ENCODE results near the gene KIF1B.

Gene KIF1B

DNA sequence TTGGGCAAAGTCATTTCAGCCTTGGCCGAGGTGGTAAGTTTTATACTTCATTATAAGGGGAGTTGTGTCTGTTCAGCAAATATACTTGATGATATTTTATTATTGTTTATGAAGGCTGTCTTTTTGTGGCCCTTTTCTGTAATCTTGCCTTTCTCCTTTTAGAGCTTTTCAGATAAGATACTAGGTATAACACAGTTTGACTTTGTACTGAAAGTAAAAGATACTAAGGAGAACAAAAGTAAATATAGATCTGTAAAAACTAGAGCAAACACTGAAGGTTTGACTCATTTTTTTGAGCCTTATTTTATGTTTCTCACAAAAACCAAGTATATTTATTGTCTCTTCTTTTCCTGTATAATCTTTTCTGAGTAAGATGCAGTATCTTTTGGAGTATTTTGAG lies 61.9 kb downstream of the KIF1B start:
- no peak for DNase-seq (ENCODE audit: low read depth, low spot score)

DNA sequence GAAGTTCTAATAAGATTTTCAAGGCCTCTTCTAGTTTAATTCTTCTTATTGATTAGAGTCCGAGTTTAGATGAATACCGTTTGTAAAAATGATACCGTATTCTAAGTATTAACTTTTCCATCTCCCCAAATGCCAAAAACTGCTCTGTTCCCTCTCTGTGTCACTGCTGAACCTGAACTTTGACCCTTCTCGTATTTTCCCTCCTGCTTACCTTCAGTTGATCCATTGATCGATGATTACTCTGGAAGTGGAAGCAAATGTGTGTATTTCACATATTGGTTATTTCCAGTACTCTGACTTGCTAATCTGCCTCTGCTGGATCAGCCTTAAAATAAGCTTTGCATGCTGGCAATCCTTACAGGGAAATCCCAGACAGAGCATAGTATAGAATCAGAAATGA lies 68.5 kb downstream of the KIF1B start:
- DNase-seq (ENCODE audit: low read depth, low spot score): no peak

- DNase-seq (ENCODE audit: low read depth, low spot score): peak; percentile 37
Observed at GRCh38 chr1:10280439-10281350, 70.3 kb downstream of the KIF1B start.

GRCh38 chr1:10283318-10283984 lies 73.1 kb downstream of the KIF1B start:
- no peak for DNase-seq (ENCODE audit: low read depth, low spot score)

DNA sequence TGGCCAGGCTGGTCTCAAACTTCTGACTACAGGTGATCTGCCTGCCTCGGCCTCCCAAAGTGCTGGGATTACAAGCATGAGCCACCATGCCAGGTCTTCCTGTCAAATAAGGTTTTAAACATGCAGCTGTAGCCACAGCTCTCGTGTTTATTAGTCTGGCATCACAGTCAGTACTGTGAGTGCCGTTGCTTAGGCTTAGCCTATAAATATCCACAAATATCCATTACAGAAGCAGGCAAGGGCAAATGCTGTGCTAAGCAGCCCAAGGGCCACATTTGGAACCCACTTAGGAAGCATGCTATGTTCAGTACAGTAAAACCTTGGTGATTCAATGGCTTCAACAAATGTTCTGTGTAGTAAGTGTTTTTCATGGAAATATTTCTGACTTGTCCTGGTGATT lies 75.9 kb downstream of the KIF1B start:
- DNase-seq (ENCODE audit: low read depth, low spot score): peak; percentile 18

DNA sequence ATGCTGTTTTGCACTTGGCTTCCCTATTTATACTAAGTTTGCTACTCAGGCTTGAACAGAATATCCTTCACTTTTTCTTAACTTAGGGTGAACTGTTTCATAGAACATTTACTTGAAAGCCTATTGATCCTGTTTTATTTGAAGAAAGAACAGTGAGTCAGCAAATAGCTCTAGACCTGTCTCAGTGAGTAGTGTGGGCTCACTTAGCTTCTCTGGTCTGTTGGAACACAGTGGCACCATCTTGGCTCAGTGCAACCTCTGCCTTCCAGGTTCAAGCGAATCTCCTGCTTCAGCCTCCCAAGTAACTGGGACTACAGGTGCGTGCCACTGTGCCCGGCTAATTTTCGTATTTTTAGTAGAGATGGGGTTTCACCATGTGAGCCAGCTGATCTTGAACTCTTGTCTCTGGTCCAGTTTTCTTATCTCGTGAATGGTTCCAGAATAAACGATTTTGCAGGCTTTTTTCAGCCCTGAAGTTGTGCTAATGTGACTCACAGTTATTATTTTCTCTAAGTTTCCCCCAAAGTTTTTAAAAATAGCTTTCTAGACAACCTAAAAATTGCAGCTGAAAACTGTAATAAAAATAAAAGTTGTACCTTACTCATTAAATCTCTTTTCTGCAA lies 76.8 kb downstream of the KIF1B start:
- DNase-seq (ENCODE audit: low read depth, low spot score): no peak

GRCh38 chr1:10288029-10288615 lies 77.8 kb downstream of the KIF1B start:
- DNase-seq (ENCODE audit: low read depth, low spot score): no peak

DNA sequence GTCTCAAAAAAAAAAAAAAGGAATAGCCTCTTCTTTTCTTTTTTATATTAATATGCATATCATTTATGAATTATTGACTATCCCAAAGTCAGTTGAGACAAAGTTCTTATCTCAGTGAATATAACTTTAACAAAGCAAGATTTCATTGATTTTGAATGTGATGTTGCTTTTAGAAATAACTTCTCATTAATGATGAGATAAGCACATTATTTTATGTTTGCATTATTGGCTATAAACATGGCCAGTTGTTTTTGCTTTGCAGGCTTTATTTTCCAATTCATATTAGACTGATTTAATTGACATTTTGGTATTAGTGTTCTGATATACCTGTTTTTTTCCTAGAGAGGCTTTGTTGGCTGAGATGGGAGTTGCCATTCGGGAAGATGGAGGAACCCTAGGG lies 81.3 kb downstream of the KIF1B start:
- DNase-seq (ENCODE audit: low read depth, low spot score): no peak

DNA sequence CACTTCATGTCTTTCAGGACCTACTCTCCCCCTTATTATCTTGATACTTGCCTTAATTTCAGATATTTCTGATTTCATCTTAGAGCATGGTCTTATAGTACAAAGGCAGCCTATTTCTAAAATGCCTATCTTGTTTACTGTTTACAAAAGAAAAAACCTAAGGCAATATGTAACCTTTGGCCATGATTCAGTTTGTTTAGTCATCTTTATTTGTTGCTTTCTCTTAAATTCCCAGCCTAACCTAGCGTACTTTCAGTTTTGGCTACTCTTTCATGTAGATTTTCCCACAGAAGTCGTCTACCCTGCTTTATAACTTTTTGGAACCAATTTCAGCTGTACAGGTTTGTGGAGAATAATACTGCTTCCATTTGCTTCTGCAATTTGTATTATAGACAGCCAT lies 81.8 kb downstream of the KIF1B start:
- DNase-seq (ENCODE audit: low read depth, low spot score): peak; percentile 45

GRCh38 chr1:10295481-10296085 lies 85.2 kb downstream of the KIF1B start:
- peak; percentile 46 for DNase-seq (ENCODE audit: low read depth, low spot score)

- no peak for DNase-seq (ENCODE audit: low read depth, low spot score)
Observed at GRCh38 chr1:10299151-10299550, 88.8 kb downstream of the KIF1B start.

GRCh38 chr1:10302416-10302815 lies 92.0 kb downstream of the KIF1B start:
- no peak for DNase-seq (ENCODE audit: low read depth, low spot score)

- no peak for DNase-seq (ENCODE audit: low read depth, low spot score)
Observed at GRCh38 chr1:10304295-10304694, 93.9 kb downstream of the KIF1B start.

DNA sequence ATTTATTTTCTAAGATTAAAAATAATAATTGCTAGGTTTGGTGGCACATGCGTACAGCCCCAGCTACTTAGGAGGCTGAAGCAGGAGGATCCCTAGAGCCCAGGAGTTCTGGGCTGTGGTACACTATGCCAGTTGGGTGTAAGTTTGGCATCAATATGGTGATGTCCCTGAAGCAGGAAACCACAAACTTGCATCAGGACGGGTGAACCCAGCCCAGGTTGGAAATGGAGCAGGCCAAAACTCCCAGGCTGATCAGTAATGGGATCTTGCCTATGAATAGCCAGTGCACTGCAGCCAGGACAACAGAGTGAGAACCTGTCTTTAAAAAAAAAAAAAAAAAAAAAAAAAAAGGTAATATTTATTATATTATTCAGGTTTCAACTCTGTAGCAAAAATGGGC lies 96.1 kb downstream of the KIF1B start:
- DNase-seq (ENCODE audit: low read depth, low spot score): no peak

DNA sequence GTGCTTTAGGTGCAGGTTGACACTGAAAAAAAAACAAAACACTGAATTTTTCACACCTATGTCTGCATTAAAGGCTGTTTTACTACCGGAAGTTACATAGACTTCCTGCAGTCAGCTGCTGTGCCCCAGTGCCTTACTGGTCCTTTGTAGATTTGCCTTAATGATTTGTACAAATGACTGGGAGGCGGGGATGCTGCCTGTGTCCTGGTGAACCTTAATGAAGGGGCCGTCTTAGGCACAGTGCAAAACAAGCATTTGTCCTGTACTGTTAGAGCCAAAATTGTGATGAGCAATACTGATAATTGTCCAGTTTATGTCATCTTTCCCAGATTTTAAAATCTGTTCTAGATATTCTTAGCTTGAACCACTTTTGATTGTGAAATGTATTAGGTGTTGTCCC lies 97.6 kb downstream of the KIF1B start:
- DNase-seq (ENCODE audit: low read depth, low spot score): no peak

GRCh38 chr1:10309243-10310011 lies 99.1 kb downstream of the KIF1B start:
- DNase-seq (ENCODE audit: low read depth, low spot score): no peak

GRCh38 chr1:10316752-10317151 lies 106.4 kb downstream of the KIF1B start:
- DNase-seq (ENCODE audit: low read depth, low spot score): no peak

DNA sequence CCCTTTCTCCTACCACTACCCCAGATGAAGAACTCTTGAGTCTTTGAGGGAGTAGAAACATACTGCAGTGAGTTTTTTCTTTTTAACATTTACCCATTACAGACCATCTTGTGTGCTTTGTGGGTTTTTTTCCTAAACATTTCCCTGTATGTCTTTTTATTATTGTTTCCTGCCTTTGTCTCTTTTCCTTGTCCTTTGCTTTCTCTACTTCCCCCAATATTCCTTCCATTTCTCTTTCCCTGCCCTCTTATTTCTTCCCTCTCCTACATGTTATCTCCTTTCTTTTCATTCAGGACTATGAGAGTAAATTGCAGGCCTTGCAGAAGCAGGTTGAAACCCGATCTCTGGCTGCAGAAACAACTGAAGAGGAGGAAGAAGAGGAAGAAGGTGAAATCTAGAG lies 109.4 kb downstream of the KIF1B start:
- DNase-seq (ENCODE audit: low read depth, low spot score): no peak

- no peak for DNase-seq (ENCODE audit: low read depth, low spot score)
Observed at GRCh38 chr1:10320336-10320735, 110.0 kb downstream of the KIF1B start.

GRCh38 chr1:10322821-10323220 lies 112.5 kb downstream of the KIF1B start:
- DNase-seq (ENCODE audit: low read depth, low spot score): no peak

- no peak for DNase-seq (ENCODE audit: low read depth, low spot score)
Observed at GRCh38 chr1:10324627-10325026, 114.3 kb downstream of the KIF1B start.
